H1 (cell line): ENCODE data around the gene TPM2. TPM values are rescaled to one million over a fixed set of nuclear protein-coding genes. Genes with fewer than 3 reads are reported as not detected.
A peak's percentile ranks its signal among the peaks of the same experiment; 100 is the strongest.

Source experiments
- CTCF ChIA-PET: fragments of 300-600 bp; sonication (Branson Sonifier 250); formaldehyde crosslinking; loops from one replicate; lab custom pipeline; 2021; ENCODE audit not compliant: partially characterized antibody; lab: Charles Lee
- POLR2A ChIA-PET: fragments of 300-600 bp; sonication (Branson Sonifier 250); formaldehyde crosslinking; loops from one replicate; lab custom pipeline; 2021; ENCODE audit warnings: inconsistent platforms; ENCODE audit not compliant: partially characterized antibody; lab: Charles Lee
- DNase-seq, 2 experiments: peaks; one replicate each; pipeline versions ENCODE4 v3.0.0 to v3.0.0-alpha.2; 2010 to 2022; ENCODE audit warnings: low spot score in 2 of 2, low read depth in 1 of 2, mixed read lengths in 1 of 2
- FAIRE-seq: peaks from 2 replicates; lab custom pipeline; 2011; peaks lifted over from hg19 to GRCh38; lab: Jason Lieb, UNC
- H2AFZ ChIP-seq: 2 replicates; pipeline ENCODE4 v1.8.1; 2012; ENCODE audit warnings: low read length, inconsistent platforms
- H2AK5ac ChIP-seq: 2 replicates; pipeline ENCODE4 v1.6.1; 2013; ENCODE audit warnings: low read depth, low read length
- H2BK120ac ChIP-seq: replicated peaks from 2 replicates; pipeline ENCODE3; 2013; ENCODE audit warnings: low read depth, low read length, inconsistent platforms
- H2BK12ac ChIP-seq: 2 replicates; pipeline ENCODE4 v1.6.1; 2013; ENCODE audit warnings: low read depth, low read length
- H2BK15ac ChIP-seq: 2 replicates; pipeline ENCODE4 v1.6.1; 2013; ENCODE audit warnings: low read length
- H2BK20ac ChIP-seq: 2 replicates; pipeline ENCODE4 v1.6.1; 2013; ENCODE audit warnings: low read length
- H2BK5ac ChIP-seq: 2 replicates; pipeline ENCODE4 v1.6.1; 2013; ENCODE audit warnings: low read depth, low read length
- H3K14ac ChIP-seq: 2 replicates; pipeline ENCODE4 v1.6.1; 2013; ENCODE audit warnings: inconsistent platforms; ENCODE audit not compliant: insufficient read length
- H3K18ac ChIP-seq: 2 replicates; pipeline ENCODE4 v1.6.1; 2013; ENCODE audit warnings: low read length; ENCODE audit errors: extremely low read depth
- H3K23ac ChIP-seq: 2 replicates; pipeline ENCODE4 v1.6.1; 2013; ENCODE audit warnings: inconsistent platforms; ENCODE audit not compliant: insufficient read length
- H3K23me2 ChIP-seq: 2 replicates; pipeline ENCODE4 v1.6.1; 2013; ENCODE audit warnings: low read depth, low read length
- H3K27ac ChIP-seq: 2 replicates; pipeline ENCODE4 v1.6.1; 2011; ENCODE audit warnings: low read depth, low read length, inconsistent platforms
- H3K27me3 ChIP-seq, 4 experiments: replicated peaks in 1 of 4; 1 replicate in 1 of 4; 2 replicates in 3 of 4; pipeline versions ENCODE4 v1.6.1 to v1.8.1; 2011 to 2013; ENCODE audit warnings: low read length in 3 of 4, mild to moderate bottlenecking in 3 of 4, inconsistent platforms in 2 of 4, mixed read lengths in 2 of 4, moderate library complexity in 1 of 4; ENCODE audit not compliant: control insufficient read depth in 3 of 4, insufficient read depth in 3 of 4; ENCODE audit errors: extremely low read depth in 1 of 4
- H3K36me3 ChIP-seq, 4 experiments: 2 replicates each; pipeline versions ENCODE4 v1.6.1 to v1.8.1; 2011 to 2013; ENCODE audit warnings: mild to moderate bottlenecking in 4 of 4, low read length in 3 of 4, moderate library complexity in 2 of 4, control low read depth in 1 of 4, inconsistent platforms in 1 of 4; ENCODE audit not compliant: insufficient read depth in 4 of 4, control insufficient read depth in 2 of 4
- H3K4ac ChIP-seq: replicated peaks from 2 replicates; pipeline ENCODE3; 2013; ENCODE audit warnings: low read length, low read depth, mixed read lengths, inconsistent platforms; ENCODE audit not compliant: insufficient read length
- H3K4me1 ChIP-seq, 4 experiments: replicated peaks in 1 of 4; 1 replicate in 1 of 4; 2 replicates in 3 of 4; pipeline versions ENCODE4 v1.6.1 to v1.8.1; 2011 to 2013; ENCODE audit warnings: low read length in 3 of 4, inconsistent platforms in 2 of 4, mixed read lengths in 1 of 4; ENCODE audit not compliant: insufficient read depth in 4 of 4, control insufficient read depth in 3 of 4
- H3K4me2 ChIP-seq, 2 experiments: 2 replicates each; pipeline versions ENCODE4 v1.6.1 to v1.8.1; 2011 to 2013; ENCODE audit warnings: low read depth in 2 of 2, low read length in 2 of 2, control low read depth in 1 of 2, inconsistent platforms in 1 of 2, mild to moderate bottlenecking in 1 of 2; ENCODE audit not compliant: insufficient read depth in 1 of 2
- H3K4me3 ChIP-seq, 4 experiments: fragments of 200-600, 300-600 bp in 1 of 4; sonication (generic), shearing (Covaris generic), sonication (Bioruptor Twin) in 1 of 4; 2 replicates each; pipeline versions ENCODE4 v1.5.1 to v1.8.1; 2011 to 2016; ENCODE audit warnings: low read length in 4 of 4, low read depth in 3 of 4, control low read depth in 2 of 4, inconsistent platforms in 2 of 4, mild to moderate bottlenecking in 2 of 4, mixed read lengths in 1 of 4, moderate library complexity in 1 of 4; ENCODE audit not compliant: insufficient read depth in 2 of 4; ENCODE audit errors: extremely low read depth in 1 of 4
- H3K56ac ChIP-seq: replicated peaks from 2 replicates; pipeline ENCODE3; 2013; ENCODE audit warnings: low read depth, mild to moderate bottlenecking, mixed read lengths, low read length, inconsistent platforms; ENCODE audit not compliant: insufficient read length
- H3K79me1 ChIP-seq: 2 replicates; pipeline ENCODE4 v1.6.1; 2013; ENCODE audit warnings: low read depth, low read length, control low read depth
- H3K79me2 ChIP-seq, 2 experiments: 2 replicates each; pipeline versions ENCODE4 v1.6.1 to v1.8.1; 2012 to 2013; ENCODE audit warnings: low read length in 2 of 2, mild to moderate bottlenecking in 2 of 2, inconsistent platforms in 1 of 2; ENCODE audit not compliant: insufficient read depth in 2 of 2, control insufficient read depth in 1 of 2
- H3K9ac ChIP-seq, 4 experiments: replicated peaks in 1 of 4; 1 replicate in 1 of 4; 2 replicates in 3 of 4; pipeline versions ENCODE4 v1.6.1 to v1.8.1; 2011 to 2013; ENCODE audit warnings: low read depth in 3 of 4, low read length in 3 of 4, control low read depth in 2 of 4, mild to moderate bottlenecking in 2 of 4, moderate library complexity in 2 of 4, inconsistent platforms in 1 of 4; ENCODE audit errors: extremely low read depth in 1 of 4
- H3K9me3 ChIP-seq, 2 experiments: 2 replicates each; pipeline versions ENCODE4 v1.6.1 to v1.8.1; 2012 to 2013; ENCODE audit warnings: mild to moderate bottlenecking in 2 of 2, moderate library complexity in 2 of 2, control low read depth in 1 of 2, inconsistent platforms in 1 of 2, low read depth in 1 of 2, low read length in 1 of 2, mixed read lengths in 1 of 2; ENCODE audit not compliant: insufficient read depth in 2 of 2
- H4K20me1 ChIP-seq, 2 experiments: replicated peaks in 1 of 2; 2 replicates each; pipeline versions ENCODE3 to v1.8.1; 2011 to 2013; ENCODE audit warnings: inconsistent platforms in 2 of 2, low read length in 2 of 2, mild to moderate bottlenecking in 1 of 2; ENCODE audit not compliant: insufficient read depth in 2 of 2, control insufficient read depth in 1 of 2
- H4K5ac ChIP-seq: 2 replicates; pipeline ENCODE4 v1.6.1; 2013; ENCODE audit warnings: low read length, low read depth, mixed read lengths, inconsistent platforms; ENCODE audit not compliant: insufficient read length
- H4K8ac ChIP-seq: 2 replicates; pipeline ENCODE4 v1.8.0; 2013; ENCODE audit warnings: mild to moderate bottlenecking, moderate library complexity, low read length, inconsistent platforms; ENCODE audit not compliant: insufficient read depth; ENCODE audit errors: extremely low read depth
- H4K91ac ChIP-seq: replicated peaks from 2 replicates; pipeline ENCODE3; 2013; ENCODE audit warnings: low read length, mixed read lengths, inconsistent platforms; ENCODE audit not compliant: insufficient read length
- ASH2L ChIP-seq: fragments of 200-600, 300-600 bp; sonication (generic); IDR thresholded peaks from one replicate; pipeline ENCODE4 v1.7.1; 2017; ENCODE audit warnings: low read length
- BRCA1 ChIP-seq: IDR thresholded peaks from 2 replicates; pipeline ENCODE4 v1.6.1; 2012; ENCODE audit warnings: low read depth, low read length, improper control_type of control experiment
- CBX5 ChIP-seq: fragments of 300-800, 300-1000 bp; sonication (generic); IDR thresholded peaks from 2 replicates; pipeline ENCODE4 v1.7.1; 2016; ENCODE audit warnings: antibody characterized with exemption, low read length, low read depth
- HDAC2 ChIP-seq, 2 experiments: fragments of 300-600 bp in 1 of 2; sonication (generic) in 1 of 2; IDR thresholded peaks; 2 replicates each; pipeline ENCODE4 v1.6.1; 2011 to 2012; ENCODE audit warnings: low read depth in 2 of 2, low read length in 2 of 2, mild to moderate bottlenecking in 2 of 2, moderate library complexity in 2 of 2, borderline replicate concordance in 1 of 2, inconsistent platforms in 1 of 2
- HDAC6 ChIP-seq: IDR thresholded peaks from one replicate; pipeline ENCODE4 v1.7.1; 2012; ENCODE audit warnings: low read depth, mild to moderate bottlenecking, inconsistent platforms, low read length, moderate library complexity
- MAFK ChIP-seq: IDR thresholded peaks from 2 replicates; pipeline ENCODE4 v1.6.1; 2012; ENCODE audit warnings: low read depth, mild to moderate bottlenecking, improper control_type of control experiment, low read length
- NRF1 ChIP-seq: IDR thresholded peaks from 2 replicates; pipeline ENCODE4 v1.6.1; 2011; ENCODE audit warnings: mild to moderate bottlenecking, low read depth, low read length, improper control_type of control experiment
- USF2 ChIP-seq: IDR thresholded peaks from 2 replicates; pipeline ENCODE4 v1.6.1; 2011; ENCODE audit warnings: low read length, improper control_type of control experiment
- YY1 ChIP-seq: IDR thresholded peaks from 2 replicates; pipeline ENCODE4 v1.6.1; 2011; ENCODE audit warnings: low read depth, mild to moderate bottlenecking, low read length
- ZNF274 ChIP-seq: IDR thresholded peaks from 2 replicates; pipeline ENCODE4 v1.7.0; 2012; ENCODE audit warnings: low read length, borderline replicate concordance; ENCODE audit errors: extremely low read depth
- WGBS, 2 experiments: shearing (Covaris generic) in 1 of 2; methylation state at CpG; one replicate each; pipeline versions ENCODE4 v1.1.6 to v1.1.7; 2013 to 2015; ENCODE audit warnings: low lambda C conversion rate in 2 of 2, mixed read lengths in 2 of 2, inconsistent platforms in 1 of 2, low coverage in 1 of 2, missing lambda C conversion rate in 1 of 2; ENCODE audit not compliant: insufficient replicate concordance in 2 of 2, insufficient coverage in 1 of 2, insufficient read length in 1 of 2; ENCODE audit errors: extremely low coverage in 1 of 2, missing lambda C conversion rate in 1 of 2; 5-methylcytosine and 5-hydroxymethylcytosine counted together
- polyA plus RNA-seq, 7 experiments: library from polyadenylated mRNA; depleted of rRNA in 3 of 7; stranded (reverse) in 5 of 7; unstranded in 2 of 7; fragments of >200 nt in 5 of 7; fragments of 200-250 nt in 2 of 7; gene quantifications; 1 replicate in 5 of 7; 2 replicates in 1 of 7; 4 replicates in 1 of 7; pipeline versions ENCODE4 v1.2.1 to v1.2.3, GENCODE V29; 2011 to 2013; ENCODE audit warnings: missing spikeins in 2 of 7, mixed read lengths in 2 of 7
- total RNA-seq: library from RNA; stranded (reverse); fragmentation: NEBNext Ultra II Directional; extraction: Animal tissue kit (Norgen Biotek cat#: 25700); gene quantifications from 2 replicates; pipeline ENCODE4 v1.2.1, GENCODE V29; 2021

The TPM2 gene
- total and polyA plus RNA-seq, 2 of the 8 experiments (the other 6 are each of a cell fraction or from before 2014, with no cell fraction given), result 62.5 to 181 TPM

GRCh38 chr9:35732185-35732799, 42.6 kb upstream of the TPM2 start, which contains the start of the genes CREB3 and TLN1:
Gene CREB3, plus strand, starts transcription at chr9:35732666. Its CDS starts 107 bp downstream, at chr9:35732773.
Gene TLN1, minus strand, starts transcription at chr9:35732195. Its CDS starts 6,501 bp downstream, at chr9:35725694.
- Histone ChIP-seq H4K91ac (no peak within 1 kb of the TSS), H2BK15ac (no peak within 1 kb of the TSS; the same call in 1 of the 2 replicates), H3K27ac (peak within 1 kb of the TSS; percentile 55), H2BK12ac (no peak within 1 kb of the TSS), H3K4me2 (peak within 1 kb of the TSS; percentile 92 to 94), H3K4ac (peak within 1 kb of the TSS; percentile 12), H2BK20ac (no peak within 1 kb of the TSS), H3K4me3 (peak within 1 kb of the TSS; percentile 79 to 96 (median 90)), H3K14ac (no peak within 1 kb of the TSS), H4K20me1 (peaks cover 2 to 9% of the 10 kb centered on the region in 2 experiments), H3K23ac (no peak within 1 kb of the TSS), H3K9me3 (no peaks in the 10 kb centered on the region), H2AK5ac (no peak within 1 kb of the TSS), H3K4me1 (peaks cover 21 to 42% (median 26%) of the 10 kb centered on the region in 4 experiments), H3K79me2 (peaks cover 2 to 47% of the 10 kb centered on the region in 2 experiments), H3K18ac (peak within 1 kb of the TSS; percentile 28; the same call in 1 of the 2 replicates), H4K8ac (peak within 1 kb of the TSS; percentile 82), H3K79me1 (peaks cover 13% of the 10 kb centered on the region), H4K5ac (peak within 1 kb of the TSS; percentile 23), H2BK120ac (no peak within 1 kb of the TSS), H2AFZ (peak within 1 kb of the TSS; percentile 60), H3K9ac (peak within 1 kb of the TSS; percentile 59 to 85 (median 68)), H3K23me2 (peaks cover 15% of the 10 kb centered on the region; the same call in 1 of the 2 replicates), H2BK5ac (peak within 1 kb of the TSS; percentile 67; the same call in 1 of the 2 replicates), H3K27me3 (no peaks in the 10 kb centered on the region), H3K36me3 (peaks cover 4 to 23% (median 14%) of the 10 kb centered on the region in 4 experiments), H3K56ac (peak within 1 kb of the TSS; percentile 71)
- ChIA-PET POLR2A (interaction anchor here (0.5 to 11.1 kb wide), 28 partner anchors 9 to 1077 kb away, joined by 3 to 158 read pairs (median 4); partner anchors contain the start of genes ARHGEF39, CCDC107, GBA2 and HINT2), CTCF (interaction anchor here (0.8 to 16.0 kb wide), 21 partner anchors 9 to 291 kb away, joined by 3 to 198 read pairs (median 4); partner anchors contain the start of genes ARHGEF39, CCDC107, GBA2 and MSMP)
- FAIRE-seq, result no peak
- 0% methylated on average over 31 of the region's 49 CpGs; no CpG with 5 or more reads in 1 of the 2 experiments for WGBS, 2 experiments
- DNase-seq, result peak; percentile 90 to 94
- TF ChIP-seq CBX5, result no peak
- TF ChIP-seq ASH2L, result peak; percentile 51
- TF ChIP-seq HDAC2 (IDR thresholded peaks at IDR 0.05; ENCODE audit: borderline replicate concordance in 1 of 2, low read depth in 2 of 2, low read length in 2 of 2), result 0 out of 4 replicates have a peak, but pooled peaks of 1 of the 2 experiments have one; percentile 16
- TF ChIP-seq NRF1, result no peak
- no peak for TF ChIP-seq ZNF274
- no peak for TF ChIP-seq USF2
- TF ChIP-seq MAFK, result no peak
- TF ChIP-seq HDAC6, result no peak
- no peak for TF ChIP-seq BRCA1
- peak; percentile 55; the same call in 1 of the 2 replicates for TF ChIP-seq YY1
